ENCODE results near the gene ISLR.
A peak's percentile ranks its signal among the peaks of the same experiment; 100 is the strongest.

Gene ISLR

GRCh38 chr15:74193905-74194304 lies 20.4 kb downstream of the ISLR start:
- no peak for DNase-seq (ENCODE audit: low spot score)

GRCh38 chr15:74194572-74195559 lies 21.4 kb downstream of the ISLR start:
- DNase-seq (ENCODE audit: low spot score) = no peak

GRCh38 chr15:74196175-74196574 lies 22.7 kb downstream of the ISLR start:
- DNase-seq (ENCODE audit: low spot score) = no peak

- DNase-seq (ENCODE audit: low spot score) = no peak
Measured at GRCh38 chr15:74197176-74197965, 23.9 kb downstream of the ISLR start.

- DNase-seq (ENCODE audit: low spot score) = no peak
Measured at GRCh38 chr15:74199297-74199652, 25.8 kb downstream of the ISLR start.

GRCh38 chr15:74200412-74200815 lies 26.9 kb downstream of the ISLR start:
- DNase-seq (ENCODE audit: low spot score) = no peak

- DNase-seq (ENCODE audit: low spot score) = no peak
Measured at GRCh38 chr15:74200871-74201419, 27.4 kb downstream of the ISLR start.

GRCh38 chr15:74201710-74202420 lies 28.4 kb downstream of the ISLR start:
- DNase-seq (ENCODE audit: low spot score) = no peak

- DNase-seq (ENCODE audit: low spot score) = peak; percentile 69
Measured at GRCh38 chr15:74202452-74203401, 29.2 kb downstream of the ISLR start, which contains the start of gene STRA6. Gene STRA6 (minus strand): TSS chr15:74202787. CDS start chr15:74202267, 520 bp downstream.

GRCh38 chr15:74203914-74204431 lies 30.5 kb downstream of the ISLR start:
- DNase-seq (ENCODE audit: low spot score) = no peak

GRCh38 chr15:74205582-74205947 lies 32.1 kb downstream of the ISLR start:
- DNase-seq (ENCODE audit: low spot score) = no peak

GRCh38 chr15:74206801-74207281 lies 33.3 kb downstream of the ISLR start:
- no peak for DNase-seq (ENCODE audit: low spot score)

- no peak for DNase-seq (ENCODE audit: low spot score)
Measured at GRCh38 chr15:74207652-74208440, 34.3 kb downstream of the ISLR start.

- DNase-seq (ENCODE audit: low spot score) = no peak
Measured at GRCh38 chr15:74208496-74208895, 35.0 kb downstream of the ISLR start.

GRCh38 chr15:74208901-74209559 lies 35.5 kb downstream of the ISLR start:
- no peak for DNase-seq (ENCODE audit: low spot score)

GRCh38 chr15:74209560-74209958 lies 36.0 kb downstream of the ISLR start:
- DNase-seq (ENCODE audit: low spot score) = no peak

GRCh38 chr15:74209997-74210671 lies 36.6 kb downstream of the ISLR start:
- DNase-seq (ENCODE audit: low spot score) = no peak

GRCh38 chr15:74210729-74211128 lies 37.2 kb downstream of the ISLR start:
- no peak for DNase-seq (ENCODE audit: low spot score)

All from HuH-7 (cell line).